ENCODE data around the gene HDGF. TPM values are rescaled to one million over a fixed set of nuclear protein-coding genes. Genes with fewer than 3 reads are reported as not detected.

HDGF gene
- total RNA-seq (2014; rRNA removed; shearing (Covaris generic)), result 230 and 306 TPM in 2 replicates

GRCh38 chr1:156751451-156751756 is at the start of gene HDGF:
HDGF (minus strand) TSS chr1:156751675; CDS start chr1:156751429, 246 bp downstream.
- no peak for DNase-seq (ENCODE audit: low read depth)

- peak; percentile 54 for DNase-seq (ENCODE audit: low read depth)
These were observed 45.9 kb upstream of the HDGF start for GRCh38 chr1:156797212-156797871.

GRCh38 chr1:156796340-156797097 is 45.0 kb upstream of the HDGF start:
- DNase-seq (ENCODE audit: low read depth), result no peak

- no peak for DNase-seq (ENCODE audit: low read depth)
These were observed 44.3 kb upstream of the HDGF start for GRCh38 chr1:156795787-156796186.

GRCh38 chr1:156795374-156795733 is 43.9 kb upstream of the HDGF start:
- no peak for DNase-seq (ENCODE audit: low read depth)

GRCh38 chr1:156794506-156795373 is 43.3 kb upstream of the HDGF start:
- peak; percentile 51 for DNase-seq (ENCODE audit: low read depth)

GRCh38 chr1:156789621-156790318 is 38.3 kb upstream of the HDGF start:
- DNase-seq (ENCODE audit: low read depth), result no peak

GRCh38 chr1:156788136-156788535 is 36.7 kb upstream of the HDGF start:
- DNase-seq (ENCODE audit: low read depth), result no peak

GRCh38 chr1:156786640-156787039 is 35.2 kb upstream of the HDGF start:
- no peak for DNase-seq (ENCODE audit: low read depth)

GRCh38 chr1:156785458-156785857 is 34.0 kb upstream of the HDGF start:
- no peak for DNase-seq (ENCODE audit: low read depth)

GRCh38 chr1:156781585-156782186 is 30.2 kb upstream of the HDGF start:
- peak; percentile 46 for DNase-seq (ENCODE audit: low read depth)

- no peak for DNase-seq (ENCODE audit: low read depth)
These were observed 26.1 kb upstream of the HDGF start for GRCh38 chr1:156777573-156777972.

- no peak for DNase-seq (ENCODE audit: low read depth)
These were observed 25.5 kb upstream of the HDGF start for GRCh38 chr1:156776942-156777341.

GRCh38 chr1:156775799-156776198 is 24.3 kb upstream of the HDGF start:
- DNase-seq (ENCODE audit: low read depth), result no peak

- no peak for DNase-seq (ENCODE audit: low read depth)
These were observed 22.1 kb upstream of the HDGF start for GRCh38 chr1:156773607-156774006.

- DNase-seq (ENCODE audit: low read depth), result no peak
These were observed 21.4 kb upstream of the HDGF start for GRCh38 chr1:156772728-156773497.

- DNase-seq (ENCODE audit: low read depth), result no peak
These were observed 20.7 kb upstream of the HDGF start for GRCh38 chr1:156772222-156772621.

- no peak for DNase-seq (ENCODE audit: low read depth)
These were observed 17.3 kb upstream of the HDGF start for GRCh38 chr1:156768610-156769295.

GRCh38 chr1:156767879-156768604 is 16.6 kb upstream of the HDGF start:
- DNase-seq (ENCODE audit: low read depth), result no peak

Data from RPMI7951 (cell line).